GM19099 (cell line): ENCODE measurements around the gene PRR35.

ENCODE experiments used
- POLR2A ChIP-seq: IDR thresholded peaks from 3 replicates; pipeline ENCODE4 v1.6.1; 2011; ENCODE audit warnings: low read depth; ENCODE audit not compliant: insufficient read length; ENCODE audit errors: extremely low read depth

The PRR35 gene

GRCh38 chr16:561957-562938 is 2.1 kb downstream of the PRR35 start:
- no peak for TF ChIP-seq POLR2A

- TF ChIP-seq POLR2A = no peak
Measured at GRCh38 chr16:563072-563644, 3.0 kb downstream of the PRR35 start.

GRCh38 chr16:564690-565418 is 4.7 kb downstream of the PRR35 start:
- no peak for TF ChIP-seq POLR2A

DNA sequence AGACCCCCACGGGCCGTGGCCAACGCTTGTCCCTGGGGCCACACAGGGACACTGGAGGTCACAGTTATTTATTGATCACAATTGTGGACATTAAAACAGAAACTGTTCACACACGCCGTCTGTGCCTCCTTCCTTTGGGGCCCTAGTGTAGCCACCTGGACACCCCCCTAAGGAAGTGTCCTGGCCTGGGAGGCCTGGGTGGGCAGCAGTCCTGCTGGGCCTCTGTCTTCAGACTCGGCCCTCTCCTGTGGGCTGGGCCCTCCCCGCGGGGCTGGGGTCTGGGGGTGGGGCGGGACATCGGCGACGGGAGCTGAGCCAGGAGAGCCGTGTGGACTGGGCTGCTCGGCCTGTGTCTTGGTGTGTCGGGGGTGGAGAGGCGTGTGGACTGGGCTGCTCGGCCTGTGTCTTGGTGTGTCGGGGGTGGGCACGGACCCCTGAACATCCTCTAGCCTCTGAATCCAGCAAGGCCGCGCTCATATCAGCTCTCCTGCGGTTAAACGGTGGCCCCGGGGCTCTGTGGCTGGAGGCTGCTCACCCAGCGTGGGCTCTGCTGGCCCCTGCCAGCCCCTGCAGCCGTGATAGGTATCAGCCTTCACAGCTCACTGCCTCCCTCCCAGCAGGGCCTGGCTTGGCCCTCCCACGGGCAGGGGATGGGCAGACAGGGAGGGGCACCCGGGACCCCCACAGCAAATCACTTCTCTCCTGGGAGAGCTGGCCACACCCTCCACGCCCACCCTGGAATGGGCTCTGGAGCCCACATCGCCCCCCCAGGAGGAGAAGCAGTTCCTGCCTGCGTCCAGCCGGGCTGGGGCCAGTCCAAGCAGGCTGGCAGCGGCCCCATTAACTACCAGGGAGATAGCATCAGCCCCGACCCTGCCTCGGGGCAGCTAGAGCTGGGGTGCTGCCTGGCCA is 5.5 kb downstream of the PRR35 start:
- no peak for TF ChIP-seq POLR2A

DNA sequence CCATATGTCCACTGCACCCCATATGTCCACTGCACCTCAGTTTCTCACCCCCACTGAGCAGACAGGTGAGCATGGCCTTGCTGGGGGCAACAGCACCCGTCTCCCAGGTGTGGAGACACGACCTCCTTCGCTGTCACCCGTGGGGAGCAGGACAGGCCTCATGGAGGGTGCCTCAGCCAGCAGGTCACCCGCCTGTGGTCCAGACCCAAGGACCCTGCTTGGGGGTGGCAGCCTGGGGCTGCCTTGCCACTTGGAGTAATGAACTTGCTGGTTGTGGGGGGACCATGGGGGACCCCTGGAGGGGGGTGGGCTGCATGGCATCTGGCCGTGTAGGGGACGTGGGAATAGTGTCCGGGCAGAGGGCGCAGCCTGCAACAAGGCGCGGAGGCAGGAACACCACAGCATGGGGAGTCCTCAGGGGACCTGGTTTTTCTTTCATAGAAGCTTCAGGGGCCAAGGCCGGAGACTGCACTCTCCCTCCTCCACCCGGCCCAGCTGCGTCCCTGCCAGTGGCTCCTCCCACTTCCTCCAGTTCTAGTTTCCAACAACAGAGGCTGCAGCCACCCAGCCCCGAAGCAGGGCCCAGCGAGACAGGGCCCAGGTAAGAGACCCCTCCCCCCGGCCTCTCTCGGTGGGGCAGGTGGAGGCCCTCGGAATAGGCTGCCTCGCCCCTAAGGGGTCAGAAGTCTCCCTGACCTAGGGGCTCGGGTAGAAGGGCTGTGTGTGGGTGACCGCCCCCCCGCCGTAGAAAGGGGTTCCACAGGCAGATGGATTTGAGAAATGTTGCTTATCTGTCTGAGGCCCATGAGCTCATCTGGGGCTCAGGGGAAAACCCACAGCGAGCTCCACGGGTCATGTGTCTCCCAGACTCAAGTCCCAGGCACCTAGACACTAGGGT is 6.5 kb downstream of the PRR35 start, which contains the start of gene NHLRC4:
Gene NHLRC4, plus strand, starts transcription at position 531 of the 898 bp plus-strand sequence. CDS start 1,043 bp downstream, outside the sequence.
- TF ChIP-seq POLR2A = peak; percentile 58

DNA sequence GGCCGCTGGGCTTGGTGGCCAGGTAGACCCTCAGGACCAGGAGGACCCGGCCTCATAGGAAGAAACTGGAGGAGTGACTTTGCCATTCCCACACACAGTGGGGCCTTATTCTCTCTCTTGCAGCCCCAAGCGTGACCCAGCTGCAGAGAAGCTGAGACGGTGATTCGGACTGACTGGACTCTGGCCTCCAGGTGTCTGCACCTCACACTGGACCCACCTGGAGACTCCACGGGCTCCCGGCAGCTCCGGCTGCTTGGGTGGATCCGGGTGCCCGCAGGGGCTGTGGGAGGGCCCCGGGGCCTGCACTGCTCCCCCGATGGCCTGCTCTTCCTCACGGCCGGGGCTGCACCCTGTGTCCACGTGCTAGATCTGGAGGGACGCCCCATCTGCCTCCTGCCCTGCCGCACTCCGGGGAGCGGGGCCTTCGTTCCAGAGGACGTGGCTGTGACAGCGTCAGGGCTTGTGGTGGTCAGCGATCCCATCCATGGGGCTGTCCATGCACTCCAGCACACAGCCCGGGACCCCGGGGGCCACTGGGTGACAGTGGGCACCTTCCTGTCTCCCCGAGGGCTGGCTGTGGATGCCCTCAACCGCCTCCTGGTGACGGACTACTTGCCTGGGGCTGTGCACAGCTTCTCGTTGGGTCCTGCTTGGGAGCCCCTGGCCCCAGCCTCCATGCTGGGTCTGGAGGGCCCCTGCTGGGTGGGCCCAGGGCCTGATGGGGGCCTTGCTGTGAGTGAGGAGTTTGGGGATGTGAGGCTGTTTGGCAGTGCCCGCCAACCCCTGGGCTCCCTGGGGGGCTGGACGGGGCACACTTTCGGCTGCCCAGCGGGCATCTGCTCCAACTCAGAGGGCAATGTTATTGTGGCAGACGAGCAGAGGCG is 7.4 kb downstream of the PRR35 start:
- no peak for TF ChIP-seq POLR2A

GRCh38 chr16:568401-569258 is 8.4 kb downstream of the PRR35 start:
- no peak for TF ChIP-seq POLR2A

GRCh38 chr16:569445-570254 is 9.5 kb downstream of the PRR35 start, which contains the start of gene PIGQ:
Gene PIGQ, plus strand, starts transcription at chr16:569968. Its CDS starts 4,107 bp downstream, at chr16:574075.
- peak; percentile 64 for TF ChIP-seq POLR2A

- no peak for TF ChIP-seq POLR2A
Measured at GRCh38 chr16:572865-573650, 12.9 kb downstream of the PRR35 start.
